ENCODE measurements around the gene GAB3.

The GAB3 gene

DNA sequence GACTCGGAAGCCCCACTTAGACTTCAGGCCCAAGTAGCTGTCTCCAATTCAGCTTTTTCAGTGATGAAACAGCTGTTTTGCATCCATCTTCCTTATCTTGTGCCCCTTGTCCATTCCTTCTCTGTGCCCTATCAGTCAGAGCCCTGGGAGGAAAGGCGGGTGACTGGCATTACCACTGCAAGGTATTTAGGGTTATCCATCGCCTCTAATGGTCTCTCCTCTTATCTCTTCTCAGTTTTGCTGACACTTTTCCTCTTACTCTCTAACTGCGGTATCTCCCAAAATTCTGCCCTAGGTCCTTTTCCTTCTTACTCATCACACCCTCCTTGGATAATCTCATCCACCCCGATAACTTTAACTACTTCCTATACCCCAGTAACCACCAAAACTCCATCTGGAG is 13.7 kb downstream of the GAB3 start:
- H3K4me3 ChIP-seq (ENCODE audit: low read length), result no peak overlapping the region

DNA sequence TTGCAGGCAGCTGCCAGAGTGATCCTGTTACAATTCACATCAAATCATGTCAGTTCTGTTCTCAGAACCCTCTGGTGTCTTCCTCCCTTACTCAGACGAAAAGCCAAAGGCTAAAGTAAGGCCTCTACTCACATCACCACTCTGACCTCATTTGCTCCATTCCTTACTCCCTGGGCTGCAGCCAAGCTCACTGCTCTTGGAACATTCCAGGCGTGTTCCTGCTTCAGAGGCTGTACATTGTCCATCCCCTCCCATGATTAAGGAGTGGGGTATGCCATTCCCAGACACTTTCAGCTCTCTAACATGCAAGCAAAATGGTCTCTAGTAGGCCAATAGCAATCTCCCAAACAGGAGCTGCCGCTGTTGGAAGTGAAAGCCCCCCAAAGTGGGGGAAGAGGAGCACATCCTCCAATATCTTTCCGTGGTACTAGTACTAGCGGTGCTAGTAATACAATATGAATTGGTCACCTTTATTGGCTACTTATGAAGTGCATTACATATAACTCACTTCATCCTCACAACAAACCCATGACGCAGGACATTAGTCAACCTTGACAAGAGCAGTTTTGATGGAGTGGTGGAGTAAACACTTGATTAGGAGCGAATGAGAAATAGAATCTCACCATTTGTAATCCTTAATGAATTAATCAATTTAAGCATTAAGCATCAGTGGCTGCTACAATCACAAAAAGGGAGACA is 15.0 kb downstream of the GAB3 start:
- TF ChIP-seq, protein P1, sequence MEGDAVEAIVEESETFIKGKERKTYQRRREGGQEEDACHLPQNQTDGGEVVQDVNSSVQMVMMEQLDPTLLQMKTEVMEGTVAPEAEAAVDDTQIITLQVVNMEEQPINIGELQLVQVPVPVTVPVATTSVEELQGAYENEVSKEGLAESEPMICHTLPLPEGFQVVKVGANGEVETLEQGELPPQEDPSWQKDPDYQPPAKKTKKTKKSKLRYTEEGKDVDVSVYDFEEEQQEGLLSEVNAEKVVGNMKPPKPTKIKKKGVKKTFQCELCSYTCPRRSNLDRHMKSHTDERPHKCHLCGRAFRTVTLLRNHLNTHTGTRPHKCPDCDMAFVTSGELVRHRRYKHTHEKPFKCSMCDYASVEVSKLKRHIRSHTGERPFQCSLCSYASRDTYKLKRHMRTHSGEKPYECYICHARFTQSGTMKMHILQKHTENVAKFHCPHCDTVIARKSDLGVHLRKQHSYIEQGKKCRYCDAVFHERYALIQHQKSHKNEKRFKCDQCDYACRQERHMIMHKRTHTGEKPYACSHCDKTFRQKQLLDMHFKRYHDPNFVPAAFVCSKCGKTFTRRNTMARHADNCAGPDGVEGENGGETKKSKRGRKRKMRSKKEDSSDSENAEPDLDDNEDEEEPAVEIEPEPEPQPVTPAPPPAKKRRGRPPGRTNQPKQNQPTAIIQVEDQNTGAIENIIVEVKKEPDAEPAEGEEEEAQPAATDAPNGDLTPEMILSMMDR (IDR thresholded peaks at IDR 0.05; ENCODE audit: insufficient read depth, low read depth, low read length, missing control alignments), result no peak
- peak; percentile 69 for DNase-seq (ENCODE audit: low read depth)
- H3K4me3 ChIP-seq (ENCODE audit: low read length), result no peak overlapping the region

More for the DNA sequence above, 13.7 kb downstream of the GAB3 start:
- TF ChIP-seq, protein P1 (IDR thresholded peaks at IDR 0.05; ENCODE audit: insufficient read depth, low read depth, low read length, missing control alignments), result no peak
- no peak for DNase-seq (ENCODE audit: low read depth)

DNA sequence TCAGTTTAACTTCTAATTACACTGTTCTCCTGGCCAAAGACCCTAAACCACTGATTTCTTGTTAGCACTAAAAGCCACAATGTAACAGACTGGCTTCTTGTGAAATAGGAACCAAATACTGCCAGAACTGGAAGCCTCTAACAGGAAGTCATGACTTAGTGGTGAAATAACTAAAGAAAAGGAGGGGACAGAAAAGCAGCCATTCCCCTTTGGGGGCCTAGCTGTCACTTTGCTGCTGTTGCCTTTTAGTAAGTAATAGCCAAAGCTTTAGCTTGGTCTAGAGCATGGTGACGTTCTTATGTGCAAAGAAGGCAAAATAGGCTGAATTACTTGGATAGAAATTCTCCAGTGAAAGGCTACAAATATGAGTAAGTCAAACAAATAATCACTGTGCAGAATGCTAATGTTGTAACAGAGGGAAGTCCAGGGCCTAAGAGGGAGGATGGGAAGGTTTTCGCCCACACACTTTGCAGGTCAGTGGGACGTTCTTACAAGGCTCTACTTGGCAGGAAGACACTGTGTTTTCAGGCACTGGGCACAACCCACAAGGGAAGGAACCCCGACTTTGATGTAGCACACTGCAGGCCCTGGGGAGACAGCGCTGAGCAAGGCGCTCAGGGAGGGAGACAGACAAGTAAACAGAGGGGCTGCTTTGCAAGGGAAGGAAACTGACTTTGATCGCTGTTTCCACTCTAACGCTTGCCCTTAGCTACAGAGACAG is 16.7 kb downstream of the GAB3 start:
- no peak overlapping the region for H3K4me3 ChIP-seq (ENCODE audit: low read length)
- DNase-seq (ENCODE audit: low read depth), result peak; percentile 68
- TF ChIP-seq, protein P1 (IDR thresholded peaks at IDR 0.05; ENCODE audit: insufficient read depth, low read depth, low read length, missing control alignments), result no peak

DNA sequence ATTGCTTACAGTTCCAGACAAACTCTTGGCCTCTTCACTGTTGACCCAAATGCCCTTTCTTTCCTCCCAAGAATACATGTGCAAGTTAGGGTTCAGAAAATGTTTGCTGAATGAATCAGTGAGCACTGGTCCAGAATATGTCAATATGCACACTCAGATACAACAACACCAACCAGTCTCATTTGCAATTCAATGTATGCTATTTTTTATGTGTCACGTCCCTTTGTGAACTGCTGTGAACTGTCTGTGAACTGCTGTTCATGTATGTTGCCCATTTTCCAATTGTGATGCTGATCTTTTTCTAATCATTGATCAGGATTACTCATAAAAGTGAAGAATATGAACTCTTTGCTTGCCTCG is 17.8 kb downstream of the GAB3 start:
- peak; percentile 27 for DNase-seq (ENCODE audit: low read depth)
- no peak overlapping the region for H3K4me3 ChIP-seq (ENCODE audit: low read length)
- TF ChIP-seq, protein P1 (IDR thresholded peaks at IDR 0.05; ENCODE audit: insufficient read depth, low read depth, low read length, missing control alignments), result no peak

DNA sequence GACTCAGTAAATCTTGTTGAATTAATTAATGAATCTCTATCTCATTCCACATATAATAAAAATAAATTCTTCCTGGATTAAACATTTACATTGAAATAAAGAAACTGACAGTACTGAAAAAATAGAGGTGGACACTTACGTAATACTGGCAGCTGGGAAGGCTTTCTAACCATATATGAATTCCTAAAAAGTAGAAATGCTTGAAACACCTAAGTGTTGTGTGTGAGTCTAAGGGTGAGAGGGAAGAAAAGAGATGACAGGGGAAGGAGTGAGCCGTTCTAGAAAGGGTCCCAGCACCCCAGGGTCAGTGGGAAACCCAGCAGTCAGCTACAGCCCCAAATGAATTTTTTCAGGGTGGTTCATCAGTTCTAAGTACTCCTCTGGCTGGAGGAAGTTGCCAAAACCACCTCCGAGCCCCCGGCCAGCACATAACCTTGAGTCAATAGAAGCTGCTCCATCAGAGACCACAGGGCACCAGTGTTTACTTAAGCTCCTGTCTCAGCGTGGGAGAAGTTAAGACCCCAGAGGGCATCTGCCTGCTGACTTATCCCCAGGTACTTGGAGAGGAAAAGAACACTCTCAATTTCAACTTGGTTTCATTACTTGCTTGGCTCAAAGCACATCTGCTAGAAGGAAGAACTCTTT is 18.3 kb downstream of the GAB3 start:
- H3K4me3 ChIP-seq (ENCODE audit: low read length), result no peak overlapping the region
- TF ChIP-seq, protein P1 (IDR thresholded peaks at IDR 0.05; ENCODE audit: insufficient read depth, low read depth, low read length, missing control alignments), result no peak
- peak; percentile 46 for DNase-seq (ENCODE audit: low read depth)

DNA sequence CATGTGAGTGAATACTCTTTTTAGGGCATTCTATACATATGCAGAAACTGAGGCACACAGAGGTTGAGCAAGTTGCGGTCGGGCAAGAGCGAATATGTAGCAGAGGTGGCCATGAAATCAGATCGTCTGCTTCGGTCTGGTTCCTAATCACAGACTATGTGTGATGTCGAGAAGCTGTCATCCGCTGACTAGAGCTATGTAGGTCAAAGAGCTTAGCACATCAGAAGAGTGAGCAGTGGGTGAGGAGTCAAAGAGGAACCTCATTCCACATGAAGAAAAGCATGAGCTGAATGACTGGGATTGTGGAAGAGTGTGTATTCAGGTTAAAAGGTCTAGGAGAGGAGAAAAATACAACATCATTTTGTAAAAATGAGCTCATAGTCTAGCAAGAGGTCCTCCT is 19.0 kb downstream of the GAB3 start:
- TF ChIP-seq, protein P1 (IDR thresholded peaks at IDR 0.05; ENCODE audit: insufficient read depth, low read depth, low read length, missing control alignments), result no peak
- no peak overlapping the region for H3K4me3 ChIP-seq (ENCODE audit: low read length)
- DNase-seq (ENCODE audit: low read depth), result no peak

All from epithelial cell of esophagus (primary cell).